ENCODE data around the gene FAM90A26.
"Not testable (repeated sequence)": the region's sequence is repeated elsewhere in the genome, so short reads cannot be mapped to it uniquely, and the experiment has no call there.

GRCh38 chr4:9169791-9170459, at the start of gene FAM90A26:
- not testable (repeated sequence) for TF ChIP-seq POLR2A (IDR thresholded peaks at IDR 0.05); CTCF (IDR thresholded peaks at IDR 0.05 in 4 of 5, conservative IDR thresholded peaks at IDR 0.05 in 1 of 5)

All from gastrocnemius medialis (tissue), 4 donors.